ENCODE results near the gene MTPN. TPM values are rescaled to one million over a fixed set of nuclear protein-coding genes. Genes with fewer than 3 reads are reported as not detected.

MTPN gene, protein sequence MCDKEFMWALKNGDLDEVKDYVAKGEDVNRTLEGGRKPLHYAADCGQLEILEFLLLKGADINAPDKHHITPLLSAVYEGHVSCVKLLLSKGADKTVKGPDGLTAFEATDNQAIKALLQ
- total RNA-seq (10 to 100 TPM; 44.0 to 99.3 (median 59.8) TPM), polyA plus RNA-seq (10 to 100 TPM; 33.2 to 60.9 (median 51.9) TPM)
- long read RNA-seq, donor 1, transcript MTPN-201 (4 exons, 3,738 nt): major isoform, 10 of 10 reads
- long read RNA-seq, donor 1, partial matches to known transcripts: 0 of 10 reads
- long read RNA-seq, donor 1, other reads (novel, unspliced or antisense): 0 of 10 reads
- long read RNA-seq, donor 2, transcript MTPN-201 (4 exons, 3,738 nt): major isoform, 20 of 20 reads
- long read RNA-seq, donor 2, partial matches to known transcripts: 0 of 20 reads
- long read RNA-seq, donor 2, other reads (novel, unspliced or antisense): 0 of 20 reads
- long read RNA-seq, donor 3, transcript MTPN-201 (4 exons, 3,738 nt): major isoform, 12 of 21 reads
- long read RNA-seq, donor 3, partial matches to known transcripts: 9 of 21 reads
- long read RNA-seq, donor 3, other reads (novel, unspliced or antisense): 0 of 21 reads
- long read RNA-seq, donor 4, partial matches to known transcripts: 0 of 3 reads
- long read RNA-seq, donor 4, other reads (novel, unspliced or antisense): 0 of 3 reads
- long read RNA-seq, donor 5, transcript MTPN-201 (4 exons, 3,738 nt): major isoform, 33 of 33 reads
- long read RNA-seq, donor 5, partial matches to known transcripts: 0 of 33 reads
- long read RNA-seq, donor 5, other reads (novel, unspliced or antisense): 0 of 33 reads
- long read RNA-seq, donor 6, transcript MTPN-201 (4 exons, 3,738 nt): major isoform, 44 of 44 reads
- long read RNA-seq, donor 6, partial matches to known transcripts: 0 of 44 reads
- long read RNA-seq, donor 6, other reads (novel, unspliced or antisense): 0 of 44 reads
- long read RNA-seq, donor 7, transcript MTPN-201 (4 exons, 3,738 nt): major isoform, 25 of 25 reads
- long read RNA-seq, donor 7, partial matches to known transcripts: 0 of 25 reads
- long read RNA-seq, donor 7, other reads (novel, unspliced or antisense): 0 of 25 reads
- long read RNA-seq, donor 8, transcript MTPN-201 (4 exons, 3,738 nt): major isoform, 26 of 26 reads
- long read RNA-seq, donor 8, partial matches to known transcripts: 0 of 26 reads
- long read RNA-seq, donor 8, other reads (novel, unspliced or antisense): 0 of 26 reads
- long read RNA-seq, donor 9, transcript MTPN-201 (4 exons, 3,738 nt): major isoform, 18 of 18 reads
- long read RNA-seq, donor 9, partial matches to known transcripts: 0 of 18 reads
- long read RNA-seq, donor 9, other reads (novel, unspliced or antisense): 0 of 18 reads
- long read RNA-seq, donor 10, transcript MTPN-201 (4 exons, 3,738 nt): major isoform, 7 of 7 reads
- long read RNA-seq, donor 10, partial matches to known transcripts: 0 of 7 reads
- long read RNA-seq, donor 10, other reads (novel, unspliced or antisense): 0 of 7 reads

DNA sequence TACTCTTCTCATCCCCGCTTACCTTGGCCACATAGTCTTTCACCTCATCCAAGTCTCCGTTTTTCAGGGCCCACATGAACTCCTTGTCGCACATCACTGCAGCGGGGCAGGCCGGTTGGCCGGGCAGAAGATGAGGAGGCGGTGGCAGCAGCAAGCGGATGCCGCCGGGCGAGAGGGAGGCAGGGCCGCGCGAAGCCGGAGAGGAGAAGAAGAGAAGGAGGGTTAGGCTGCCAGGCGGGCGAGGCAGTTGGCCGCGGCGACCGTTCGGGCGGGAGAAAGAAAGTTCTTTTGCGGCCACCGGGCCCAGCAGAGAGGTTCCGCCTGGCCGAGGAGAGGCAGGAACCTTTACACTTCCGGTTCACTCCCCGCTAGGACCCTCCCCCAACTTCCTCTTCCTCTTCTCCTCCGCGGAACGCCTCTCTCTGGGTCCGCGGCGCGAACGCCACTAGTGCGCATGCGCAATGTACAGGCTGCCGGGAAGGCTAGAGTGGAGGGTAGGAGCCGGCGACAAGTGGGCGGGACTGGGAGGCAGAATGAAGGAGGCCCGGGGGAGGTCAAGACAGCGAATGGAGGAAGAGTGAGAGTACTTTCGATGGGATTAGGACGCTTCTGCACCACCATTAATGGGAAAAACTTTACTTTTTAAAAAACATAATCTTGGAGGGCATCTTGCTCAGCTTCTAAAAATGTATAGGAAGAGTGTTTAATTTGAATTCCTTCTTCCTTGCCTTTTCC, at the start of gene MTPN:
Gene MTPN (minus strand): TSS at position 353 of the 735 bp plus-strand sequence. CDS start 259 bp downstream, at position 94.
- H3K4me3 ChIP-seq: peak within 1 kb of the TSS; percentile 75 to 93 (median 80)
- H3K27ac ChIP-seq: peak within 1 kb of the TSS; percentile 72 to 92 (median 87)
- peaks cover 9 to 61% (median 43%) of the 10 kb centered on the region in 4 donors for H3K4me1 ChIP-seq
- peaks cover 0 to 8% (median under 1%) of the 10 kb centered on the region in 4 donors for H3K36me3 ChIP-seq
- 0 to 1% (median 1%) methylated on average over 38 to 47 of the region's 47 CpGs for WGBS, 5 donors
- peak; percentile 99 to 100 for DNase-seq
- H3K9me3 ChIP-seq: no peaks in the 10 kb centered on the region
- intact Hi-C loops (cut with DNase I; ENCODE audit: low total_unique reads): no loop called here
- no peaks in the 10 kb centered on the region for H3K27me3 ChIP-seq
- TF ChIP-seq EP300 (IDR thresholded peaks at IDR 0.05) (no peak), POLR2AphosphoS5 (IDR thresholded peaks at IDR 0.05) (peak; percentile 71 to 95 (median 82))

DNA sequence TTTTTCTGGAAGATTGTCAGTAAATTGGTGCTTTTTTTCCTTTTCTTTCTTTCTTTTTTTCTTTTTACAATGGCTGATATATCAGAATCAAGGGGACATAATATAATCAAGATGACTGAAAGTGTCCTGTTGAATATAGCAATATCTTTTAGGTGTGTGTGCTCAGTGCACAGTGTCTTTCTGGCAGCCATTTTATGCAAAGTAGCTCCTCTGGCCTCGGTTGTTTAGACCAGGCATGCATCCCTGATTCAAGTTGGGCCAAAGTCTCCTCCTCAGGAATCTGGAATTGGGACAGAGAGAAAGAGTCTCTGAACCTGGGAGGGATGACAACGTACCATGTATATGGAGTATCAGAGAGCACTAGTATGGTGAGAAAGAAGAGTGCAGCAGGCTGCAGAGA, 49.0 kb upstream of the MTPN start:
- Histone ChIP-seq H3K36me3 (no peaks in the 10 kb centered on the region), H3K27me3 (no peaks in the 10 kb centered on the region), H3K27ac (no peak overlapping the region), H3K9me3 (no peaks in the 10 kb centered on the region), H3K4me1 (no peaks in the 10 kb centered on the region), H3K4me3 (no peak overlapping the region)
- 80 to 87% (median 86%) methylated on average over 2 of the region's 2 CpGs for WGBS, 5 donors
- intact Hi-C loops (cut with DNase I; ENCODE audit: low total_unique reads): no loop called here
- TF ChIP-seq, protein P1, sequence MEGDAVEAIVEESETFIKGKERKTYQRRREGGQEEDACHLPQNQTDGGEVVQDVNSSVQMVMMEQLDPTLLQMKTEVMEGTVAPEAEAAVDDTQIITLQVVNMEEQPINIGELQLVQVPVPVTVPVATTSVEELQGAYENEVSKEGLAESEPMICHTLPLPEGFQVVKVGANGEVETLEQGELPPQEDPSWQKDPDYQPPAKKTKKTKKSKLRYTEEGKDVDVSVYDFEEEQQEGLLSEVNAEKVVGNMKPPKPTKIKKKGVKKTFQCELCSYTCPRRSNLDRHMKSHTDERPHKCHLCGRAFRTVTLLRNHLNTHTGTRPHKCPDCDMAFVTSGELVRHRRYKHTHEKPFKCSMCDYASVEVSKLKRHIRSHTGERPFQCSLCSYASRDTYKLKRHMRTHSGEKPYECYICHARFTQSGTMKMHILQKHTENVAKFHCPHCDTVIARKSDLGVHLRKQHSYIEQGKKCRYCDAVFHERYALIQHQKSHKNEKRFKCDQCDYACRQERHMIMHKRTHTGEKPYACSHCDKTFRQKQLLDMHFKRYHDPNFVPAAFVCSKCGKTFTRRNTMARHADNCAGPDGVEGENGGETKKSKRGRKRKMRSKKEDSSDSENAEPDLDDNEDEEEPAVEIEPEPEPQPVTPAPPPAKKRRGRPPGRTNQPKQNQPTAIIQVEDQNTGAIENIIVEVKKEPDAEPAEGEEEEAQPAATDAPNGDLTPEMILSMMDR (IDR thresholded peaks at IDR 0.05): no peak
- TF ChIP-seq POLR2AphosphoS5 (IDR thresholded peaks at IDR 0.05) (no peak), POLR2A (IDR thresholded peaks at IDR 0.05) (no peak), EP300 (IDR thresholded peaks at IDR 0.05) (no peak)
- DNase-seq: no peak

DNA sequence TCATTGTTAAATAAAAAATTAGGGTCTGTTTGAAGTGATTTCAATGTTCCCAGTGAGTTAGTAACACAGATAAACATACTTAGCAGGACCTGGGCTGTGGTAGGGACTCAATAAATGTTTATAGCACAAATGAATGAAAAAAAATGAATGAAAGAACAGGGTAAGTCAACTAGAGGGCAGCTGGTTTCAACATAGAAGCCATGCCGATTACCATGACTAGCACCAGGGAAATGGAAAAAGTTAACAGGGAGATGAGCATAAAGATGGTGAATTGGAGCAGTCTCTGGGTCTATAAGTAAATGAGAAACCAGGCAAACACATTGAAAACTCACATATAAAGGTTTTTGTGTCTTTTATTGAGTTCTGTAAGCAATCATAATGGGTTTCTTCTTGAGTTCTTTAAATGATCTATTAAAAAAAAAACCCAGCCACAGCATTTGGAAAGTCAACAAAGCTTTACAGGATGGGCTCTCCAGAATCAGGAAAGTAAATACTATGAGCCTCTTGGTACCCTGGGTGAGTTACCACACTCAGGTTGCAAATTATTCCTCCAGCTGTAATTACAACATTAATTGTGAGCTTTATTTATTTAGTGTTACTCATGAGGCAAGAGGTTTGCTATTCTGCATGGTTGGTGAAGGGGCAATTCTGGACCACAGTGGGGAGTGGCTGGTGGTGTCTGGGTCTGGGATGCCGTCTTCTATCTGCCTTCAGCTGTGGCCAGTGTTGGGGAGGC, 46.1 kb upstream of the MTPN start:
- H3K9me3 ChIP-seq: no peaks in the 10 kb centered on the region
- H3K4me3 ChIP-seq: no peak overlapping the region
- WGBS, 5 donors: 61 to 75% (median 66%) methylated on average over 2 of the region's 2 CpGs
- H3K4me1 ChIP-seq: no peaks in the 10 kb centered on the region
- no peak overlapping the region for H3K27ac ChIP-seq
- no peaks in the 10 kb centered on the region for H3K36me3 ChIP-seq
- intact Hi-C loops (cut with DNase I; ENCODE audit: low total_unique reads): no loop called here
- no peak for TF ChIP-seq POLR2AphosphoS5 (IDR thresholded peaks at IDR 0.05)
- TF ChIP-seq, protein P1 (IDR thresholded peaks at IDR 0.05): no peak
- no peak for TF ChIP-seq EP300 (IDR thresholded peaks at IDR 0.05)
- no peak for TF ChIP-seq POLR2A (IDR thresholded peaks at IDR 0.05)
- H3K27me3 ChIP-seq: no peaks in the 10 kb centered on the region
- DNase-seq: no peak
